Measurements from ENCODE around the gene NADSYN1. TPM values are rescaled to one million over a fixed set of nuclear protein-coding genes. Genes with fewer than 3 reads are reported as not detected.

NADSYN1 gene
- total RNA-seq, 6 experiments from 2014 or later: 39.3 to 48.0 (median 46.7) TPM

DNA sequence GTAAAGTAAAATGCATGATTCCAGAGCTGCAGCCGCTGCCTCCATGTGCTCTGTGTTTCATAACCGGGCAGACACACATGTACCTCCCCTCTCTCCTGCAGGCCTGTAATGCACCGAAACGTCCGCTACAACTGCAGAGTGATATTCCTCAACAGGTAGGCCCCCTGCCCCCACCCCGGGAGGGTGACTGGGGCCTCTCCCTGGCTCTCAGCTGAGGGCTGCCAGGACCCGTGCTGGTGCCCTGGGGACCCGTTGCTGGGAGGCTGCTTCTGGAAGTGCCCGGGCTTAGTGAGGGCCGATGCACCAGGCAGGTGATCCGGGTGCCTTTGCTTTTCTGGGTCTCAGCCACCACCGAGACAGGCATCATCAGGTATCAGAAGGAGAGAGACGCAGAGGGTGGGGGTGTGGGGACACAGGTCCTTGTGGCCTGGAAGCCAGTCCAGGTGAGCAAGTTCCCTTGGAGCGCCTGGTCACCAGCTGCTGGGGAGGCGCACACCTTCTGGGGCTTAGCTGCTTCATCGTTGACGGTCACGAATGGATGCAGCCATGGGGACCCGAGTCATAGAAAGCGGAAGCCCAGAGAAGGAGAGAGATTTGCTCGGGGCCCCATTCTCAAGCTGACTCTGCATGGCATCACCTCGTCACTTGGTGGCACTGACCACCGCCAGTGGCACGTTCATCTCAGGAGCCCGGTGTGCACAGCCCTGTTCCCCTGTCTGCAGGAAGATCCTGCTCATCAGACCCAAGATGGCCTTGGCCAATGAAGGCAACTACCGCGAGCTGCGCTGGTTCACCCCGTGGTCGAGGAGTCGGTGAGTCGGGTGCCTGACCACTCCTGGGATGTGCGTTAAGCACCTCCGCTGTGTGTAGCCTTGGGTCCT lies 10.6 kb downstream of the NADSYN1 start:
- H3K4me3 Mint-ChIP-seq: no peak overlapping the region
- no peaks in the 10 kb centered on the region for H3K4me1 Mint-ChIP-seq (ENCODE audit: low read depth)
- TF ChIP-seq, protein P1, sequence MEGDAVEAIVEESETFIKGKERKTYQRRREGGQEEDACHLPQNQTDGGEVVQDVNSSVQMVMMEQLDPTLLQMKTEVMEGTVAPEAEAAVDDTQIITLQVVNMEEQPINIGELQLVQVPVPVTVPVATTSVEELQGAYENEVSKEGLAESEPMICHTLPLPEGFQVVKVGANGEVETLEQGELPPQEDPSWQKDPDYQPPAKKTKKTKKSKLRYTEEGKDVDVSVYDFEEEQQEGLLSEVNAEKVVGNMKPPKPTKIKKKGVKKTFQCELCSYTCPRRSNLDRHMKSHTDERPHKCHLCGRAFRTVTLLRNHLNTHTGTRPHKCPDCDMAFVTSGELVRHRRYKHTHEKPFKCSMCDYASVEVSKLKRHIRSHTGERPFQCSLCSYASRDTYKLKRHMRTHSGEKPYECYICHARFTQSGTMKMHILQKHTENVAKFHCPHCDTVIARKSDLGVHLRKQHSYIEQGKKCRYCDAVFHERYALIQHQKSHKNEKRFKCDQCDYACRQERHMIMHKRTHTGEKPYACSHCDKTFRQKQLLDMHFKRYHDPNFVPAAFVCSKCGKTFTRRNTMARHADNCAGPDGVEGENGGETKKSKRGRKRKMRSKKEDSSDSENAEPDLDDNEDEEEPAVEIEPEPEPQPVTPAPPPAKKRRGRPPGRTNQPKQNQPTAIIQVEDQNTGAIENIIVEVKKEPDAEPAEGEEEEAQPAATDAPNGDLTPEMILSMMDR (IDR thresholded peaks at IDR 0.05): no peak

GRCh38 chr11:71465054-71465453 lies 12.1 kb downstream of the NADSYN1 start:
- H3K4me3 Mint-ChIP-seq: no peak overlapping the region
- peaks cover 47% of the 10 kb centered on the region for H3K36me3 Mint-ChIP-seq (ENCODE audit: low read depth)

More for the DNA sequence above, 10.6 kb downstream of the NADSYN1 start:
- Mint-ChIP-seq H3K27ac (no peak overlapping the region), H3K36me3 (ENCODE audit: low read depth) (peaks cover 45% of the 10 kb centered on the region), H3K27me3 (ENCODE audit: insufficient read depth) (no peaks in the 10 kb centered on the region; the same call in 1 of the 2 replicates), H3K9me3 (no peaks in the 10 kb centered on the region)
- DNase-seq: no peak

GRCh38 chr11:71466358-71466757 lies 13.4 kb downstream of the NADSYN1 start:
- H3K4me1 Mint-ChIP-seq (ENCODE audit: low read depth): no peaks in the 10 kb centered on the region
- peaks cover 35% of the 10 kb centered on the region for H3K36me3 Mint-ChIP-seq (ENCODE audit: low read depth)
- TF ChIP-seq, protein P1 (IDR thresholded peaks at IDR 0.05): no peak

More at GRCh38 chr11:71465054-71465453, 12.1 kb downstream of the NADSYN1 start:
- no peaks in the 10 kb centered on the region; the same call in 1 of the 2 replicates for H3K27me3 Mint-ChIP-seq (ENCODE audit: insufficient read depth)
- no peaks in the 10 kb centered on the region for H3K4me1 Mint-ChIP-seq (ENCODE audit: low read depth)
- no peak for DNase-seq
- TF ChIP-seq, protein P1 (IDR thresholded peaks at IDR 0.05): no peak
- H3K9me3 Mint-ChIP-seq: no peaks in the 10 kb centered on the region
- H3K27ac Mint-ChIP-seq: no peak overlapping the region

DNA sequence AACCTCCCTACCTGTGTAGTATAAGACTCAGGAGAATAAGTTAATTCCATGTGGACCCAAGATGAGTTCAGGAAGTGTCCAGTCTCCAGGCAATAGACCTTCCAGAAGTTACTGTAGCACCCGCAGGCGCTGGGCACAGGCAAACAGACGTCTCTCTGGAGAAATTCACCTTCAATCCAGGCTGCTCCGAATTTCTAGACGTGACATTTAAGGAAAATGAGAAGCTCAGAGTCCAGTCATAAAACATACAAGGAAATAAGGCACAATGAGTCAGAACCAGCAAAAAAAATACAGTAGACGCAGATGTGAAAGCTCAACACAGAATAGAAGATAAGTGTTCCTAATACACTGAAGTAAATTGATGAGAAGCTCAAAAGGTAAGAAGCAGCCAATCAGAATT lies 14.2 kb downstream of the NADSYN1 start:
- no peaks in the 10 kb centered on the region for H3K4me1 Mint-ChIP-seq (ENCODE audit: low read depth)
- no peak overlapping the region for H3K27ac Mint-ChIP-seq
- DNase-seq: no peak
- no peaks in the 10 kb centered on the region; the same call in 1 of the 2 replicates for H3K27me3 Mint-ChIP-seq (ENCODE audit: insufficient read depth)
- H3K36me3 Mint-ChIP-seq (ENCODE audit: low read depth): peaks cover 38% of the 10 kb centered on the region
- H3K9me3 Mint-ChIP-seq: no peaks in the 10 kb centered on the region
- no peak overlapping the region for H3K4me3 Mint-ChIP-seq
- TF ChIP-seq, protein P1 (IDR thresholded peaks at IDR 0.05): no peak

More at GRCh38 chr11:71466358-71466757, 13.4 kb downstream of the NADSYN1 start:
- Mint-ChIP-seq H3K9me3 (no peaks in the 10 kb centered on the region), H3K27me3 (ENCODE audit: insufficient read depth) (no peaks in the 10 kb centered on the region; the same call in 1 of the 2 replicates), H3K27ac (no peak overlapping the region), H3K4me3 (no peak overlapping the region)
- no peak for DNase-seq

- peaks cover 42% of the 10 kb centered on the region for H3K36me3 Mint-ChIP-seq (ENCODE audit: low read depth)
- TF ChIP-seq, protein P1 (IDR thresholded peaks at IDR 0.05): no peak
- DNase-seq: no peak
- no peaks in the 10 kb centered on the region; the same call in none of the 2 replicates for H3K27me3 Mint-ChIP-seq (ENCODE audit: insufficient read depth)
- no peaks in the 10 kb centered on the region for H3K4me1 Mint-ChIP-seq (ENCODE audit: low read depth)
- no peak overlapping the region for H3K27ac Mint-ChIP-seq
- H3K9me3 Mint-ChIP-seq: no peaks in the 10 kb centered on the region
- H3K4me3 Mint-ChIP-seq: no peak overlapping the region
Measured at GRCh38 chr11:71470946-71471345, 17.9 kb downstream of the NADSYN1 start.
